Stimulated activated CD4-positive, alpha-beta T cell treated with anti-CD3 and anti-CD28 coated beads, Interleukin-4, amount 100 ng/mL, for 48 hours (primary cell): ENCODE results near the gene ADAMTS14.

Experiments used
- DNase-seq, 2 donors: peaks; one replicate each; pipeline ENCODE4 v3.0.0-alpha.2; 2020; ENCODE audit warnings: low read depth in 2 of 2

The ADAMTS14 gene

DNA sequence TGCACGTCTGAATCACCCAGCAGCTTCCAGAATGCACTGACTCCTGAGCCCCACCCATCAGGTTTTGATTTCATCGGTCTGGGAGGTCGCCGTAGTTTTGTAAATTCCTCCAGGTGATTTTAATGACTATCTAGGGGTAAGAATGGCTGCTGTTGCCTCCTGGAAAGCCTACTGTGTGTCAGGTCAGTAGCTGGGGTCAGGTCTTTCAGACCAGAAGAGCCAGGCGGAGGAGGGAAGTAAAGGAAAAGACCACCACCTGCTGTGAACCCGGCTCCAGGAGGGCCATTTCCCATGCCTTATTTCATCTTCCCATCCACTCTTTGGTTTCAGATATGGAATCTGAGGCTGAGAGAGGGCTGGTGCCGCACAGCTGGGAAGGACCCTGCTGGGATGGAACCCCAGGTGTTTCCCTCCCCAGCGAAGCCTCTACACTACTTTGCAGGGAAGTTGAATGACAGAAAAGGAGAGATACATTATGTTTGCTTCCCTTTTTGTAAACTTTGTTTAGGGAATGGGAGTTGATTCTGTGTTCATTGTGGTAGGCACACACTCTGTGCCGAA, 19.8 kb downstream of the ADAMTS14 start:
- no peak for DNase-seq

GRCh38 chr10:70693619-70694335, 21.5 kb downstream of the ADAMTS14 start:
- DNase-seq, result no peak

GRCh38 chr10:70694418-70695141, 22.3 kb downstream of the ADAMTS14 start:
- DNase-seq, result no peak

GRCh38 chr10:70695241-70696030, 23.1 kb downstream of the ADAMTS14 start:
- DNase-seq, result no peak

GRCh38 chr10:70698211-70698610, 25.9 kb downstream of the ADAMTS14 start:
- no peak for DNase-seq

DNA sequence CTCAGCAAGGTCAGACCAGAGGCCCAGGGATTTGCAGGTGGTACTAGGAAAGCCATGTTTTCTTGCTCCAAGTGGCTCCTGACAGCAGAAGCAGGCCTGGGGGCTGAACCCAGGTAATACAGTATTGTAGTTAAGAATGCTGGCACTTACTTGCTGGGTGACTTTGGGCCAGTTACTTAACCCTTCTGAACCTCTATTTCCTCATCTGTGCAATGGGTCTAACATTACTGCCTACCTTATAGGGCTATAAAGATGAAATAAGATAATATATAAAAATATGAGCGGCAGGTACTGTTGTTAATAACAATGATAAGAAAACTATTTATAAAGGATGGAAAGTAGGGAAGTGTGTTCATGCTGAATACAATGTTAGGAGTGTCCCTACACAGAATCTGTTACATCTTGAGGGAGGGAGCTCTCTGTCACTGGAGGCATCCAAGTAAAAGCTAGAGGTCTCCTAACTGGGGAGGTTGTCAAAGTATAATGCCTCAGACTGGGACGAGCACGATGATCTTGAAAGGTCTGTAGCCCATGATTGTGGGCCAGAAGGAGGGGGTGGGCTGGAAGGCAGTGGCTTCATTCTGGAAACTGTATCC, 26.9 kb downstream of the ADAMTS14 start:
- no peak for DNase-seq

DNA sequence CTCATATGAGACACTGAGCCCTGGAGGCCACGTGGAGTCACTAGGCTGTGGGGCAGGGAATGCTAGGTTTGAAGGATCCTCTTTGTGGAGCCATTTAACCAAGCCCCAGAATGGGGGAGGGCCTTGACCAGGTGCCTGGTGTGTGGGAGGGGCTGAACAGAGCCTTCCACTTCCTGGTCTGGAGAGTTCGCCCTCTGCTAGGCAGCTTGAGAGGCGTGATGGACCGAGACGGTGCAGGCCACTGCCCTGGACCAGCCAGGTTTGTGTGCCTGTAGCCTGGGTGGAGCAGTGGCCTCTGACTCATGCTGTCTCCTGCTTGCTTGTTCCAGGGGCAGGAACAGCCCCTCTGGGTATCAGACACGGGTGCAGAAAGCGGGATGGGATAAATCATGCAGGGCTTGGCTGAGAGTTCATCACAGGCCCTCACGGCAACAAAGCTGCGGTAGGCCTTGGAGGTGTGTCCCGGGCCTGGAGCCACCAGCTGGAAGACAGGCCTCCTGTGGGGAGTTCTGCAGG, 27.4 kb downstream of the ADAMTS14 start:
- DNase-seq, result no peak

DNA sequence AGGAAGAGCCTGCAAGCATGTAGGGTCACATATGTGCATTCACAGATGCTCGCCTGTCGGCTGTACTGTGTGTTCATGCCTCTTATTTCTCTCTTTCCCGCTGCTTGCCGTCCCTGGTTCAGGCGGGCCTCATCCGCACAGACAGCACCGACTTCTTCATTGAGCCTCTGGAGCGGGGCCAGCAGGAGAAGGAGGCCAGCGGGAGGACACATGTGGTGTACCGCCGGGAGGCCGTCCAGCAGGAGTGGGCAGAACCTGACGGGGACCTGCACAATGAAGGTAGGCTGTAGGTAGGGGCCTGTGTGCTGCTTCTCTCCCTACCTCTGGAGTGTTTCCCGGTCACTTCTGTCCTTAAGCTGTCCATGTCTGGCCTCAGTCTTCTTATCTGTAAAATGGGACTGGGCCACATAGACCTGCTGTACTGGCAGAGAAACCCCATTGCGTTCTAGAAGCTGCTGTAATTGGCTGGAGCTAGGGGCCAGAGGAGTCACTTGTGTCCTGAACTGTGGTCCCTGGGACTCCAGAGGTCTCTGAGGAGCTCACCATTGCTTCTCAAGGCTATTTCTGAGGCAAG, 30.0 kb downstream of the ADAMTS14 start:
- DNase-seq, result no peak

DNA sequence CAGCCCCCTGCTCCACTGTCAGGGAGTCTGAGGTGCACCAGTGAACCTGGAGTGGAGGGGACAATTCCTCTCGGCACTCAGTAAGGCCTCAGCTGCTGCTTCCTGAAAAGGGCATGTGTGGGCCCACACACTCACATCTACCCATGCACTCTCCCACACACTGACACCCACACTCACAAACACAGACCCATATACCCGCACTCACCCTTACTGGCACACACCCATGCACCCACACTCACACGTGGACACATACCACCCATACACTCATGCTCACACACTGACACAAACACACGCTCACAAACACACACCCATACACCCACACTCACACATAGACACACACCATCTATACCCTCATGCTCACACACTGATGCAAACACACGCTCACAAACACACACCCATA, 31.9 kb downstream of the ADAMTS14 start:
- DNase-seq, result no peak

- DNase-seq, result no peak
Measured at GRCh38 chr10:70705121-70705861, 33.0 kb downstream of the ADAMTS14 start.

- no peak for DNase-seq
Measured at GRCh38 chr10:70711177-70711576, 38.9 kb downstream of the ADAMTS14 start.

GRCh38 chr10:70711911-70712310, 39.6 kb downstream of the ADAMTS14 start:
- no peak for DNase-seq

DNA sequence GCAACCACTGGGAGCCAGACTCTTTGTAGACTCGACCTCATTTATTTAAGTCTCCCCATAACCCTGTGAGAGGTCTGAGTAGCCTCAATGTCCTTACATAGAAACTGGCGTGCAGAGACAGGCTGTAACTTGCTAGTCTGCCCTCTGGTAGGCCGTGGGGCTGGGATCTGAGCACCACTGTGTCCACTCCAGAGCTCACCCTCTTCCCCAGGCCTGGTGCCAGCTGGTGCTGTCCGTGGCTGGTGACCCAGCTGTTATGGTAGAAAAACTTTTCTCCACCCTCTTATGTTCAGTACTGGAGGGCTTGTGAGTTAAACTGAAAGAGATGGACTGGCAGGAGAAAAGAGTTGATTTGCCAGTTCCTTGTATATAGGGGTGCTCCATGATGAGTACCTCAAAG, 41.9 kb downstream of the ADAMTS14 start:
- DNase-seq, result no peak

GRCh38 chr10:70714951-70715350, 42.6 kb downstream of the ADAMTS14 start:
- DNase-seq, result no peak

GRCh38 chr10:70715853-70716795, 43.8 kb downstream of the ADAMTS14 start:
- peak; percentile 14 to 40 for DNase-seq

DNA sequence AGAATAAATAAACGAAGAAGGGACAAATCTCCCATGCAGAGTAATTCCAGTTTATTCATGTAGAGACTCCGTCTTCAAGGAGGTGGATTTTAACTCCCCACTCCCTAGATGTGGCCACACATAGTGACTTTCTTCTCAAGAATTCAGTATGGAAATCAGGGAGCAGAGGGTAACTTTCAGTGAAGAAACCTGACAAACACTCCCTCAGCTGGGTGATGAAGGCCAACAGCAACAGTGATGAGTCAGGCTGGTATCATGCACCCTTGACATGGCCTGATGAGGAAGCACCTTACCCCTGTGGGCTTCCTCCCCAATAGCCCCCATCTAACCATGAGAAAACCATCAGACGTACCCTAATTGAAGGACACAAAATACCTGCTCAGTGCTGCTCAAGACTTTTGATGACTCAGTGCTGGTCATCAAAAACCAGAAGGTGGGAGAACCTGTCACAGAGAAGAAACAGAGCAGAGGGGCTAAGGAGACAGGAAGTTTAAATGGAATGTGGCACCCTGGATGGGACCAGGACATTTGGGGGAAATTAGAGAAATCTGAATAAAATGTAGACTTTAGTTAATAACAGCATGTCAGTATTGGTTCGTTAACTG, 50.6 kb downstream of the ADAMTS14 start:
- no peak for DNase-seq

- DNase-seq, result no peak
Measured at GRCh38 chr10:70723771-70724170, 51.5 kb downstream of the ADAMTS14 start.

DNA sequence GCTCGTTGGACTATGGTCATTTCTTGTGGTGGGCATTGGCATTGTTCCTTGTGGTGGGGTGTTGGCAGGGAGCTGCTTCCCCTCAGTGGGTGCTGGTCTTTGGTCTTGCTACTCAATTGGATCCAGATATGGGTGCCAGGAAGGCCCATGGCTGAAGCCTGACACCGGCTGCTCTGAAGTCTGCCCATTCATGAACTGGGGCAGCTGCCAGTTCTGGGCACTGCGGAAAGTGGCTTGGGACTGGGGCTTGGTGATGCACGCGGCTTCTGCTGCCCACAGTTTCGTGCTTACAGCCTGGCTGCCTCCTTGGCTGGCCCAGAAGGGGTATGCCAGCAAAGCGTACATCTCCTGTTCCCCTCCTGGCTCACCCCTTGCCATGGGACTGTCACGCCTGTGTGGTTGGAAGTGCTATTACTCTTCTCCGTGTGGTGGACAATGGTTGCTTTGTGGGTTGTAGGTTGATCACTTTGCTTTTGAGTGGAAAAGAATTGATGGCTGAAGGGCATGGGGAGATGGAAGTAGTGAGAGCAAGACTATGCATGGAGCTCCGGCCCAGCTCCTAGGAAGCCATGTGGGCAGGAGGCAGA, 54.7 kb downstream of the ADAMTS14 start:
- DNase-seq, result no peak

- DNase-seq, result no peak
Measured at GRCh38 chr10:70728328-70728727, 56.0 kb downstream of the ADAMTS14 start.
